Stimulated activated CD4-positive, alpha-beta T cell treated with anti-CD3 and anti-CD28 coated beads, TNF-alpha, amount 100 ng/mL, for 24 hours (primary cell): ENCODE data around the gene PRAMEF11.

ENCODE experiments used
- DNase-seq, 3 experiments: peaks; one replicate each; pipeline ENCODE4 v3.0.0-alpha.2; 2020; ENCODE audit warnings: low read depth in 3 of 3

PRAMEF11 gene

GRCh38 chr1:12774801-12775345 is 56.3 kb downstream of the PRAMEF11 start:
- DNase-seq: no peak
